ENCODE measurements around the gene MRPS31. TPM values are rescaled to one million over a fixed set of nuclear protein-coding genes. Genes with fewer than 3 reads are reported as not detected.

MRPS31 gene
- total and polyA plus RNA-seq, 2 donors (not counting 3 experiments of a cell fraction or from before 2014, with no cell fraction given) = 7.6 to 17.8 TPM

- ChIA-PET CTCF (no interaction called here), POLR2A (no interaction called here)
- H3K4me1 ChIP-seq (ENCODE audit: control insufficient read depth, extremely low read depth, insufficient read depth, low read length) = no peaks in the 10 kb centered on the region
- no peak for TF ChIP-seq GATA2 (IDR thresholded peaks at IDR 0.05; ENCODE audit: insufficient read depth, insufficient read length, low read depth, low read length)
- no peak for TF ChIP-seq MYC (IDR thresholded peaks at IDR 0.05; ENCODE audit: low read depth, low read length)
- no peak for TF ChIP-seq JUN (IDR thresholded peaks at IDR 0.05; ENCODE audit: borderline replicate concordance, insufficient read depth, insufficient read length, low read depth)
- TF ChIP-seq FOS (IDR thresholded peaks at IDR 0.05; ENCODE audit: borderline replicate concordance, insufficient read depth, low read length) = no peak
- no peak for TF ChIP-seq EZH2 (IDR thresholded peaks at IDR 0.05; ENCODE audit: borderline replicate concordance, low read depth, low read length, severe bottlenecking)
- no peak for TF ChIP-seq CTCF (IDR thresholded peaks at IDR 0.05; ENCODE audit: extremely low read depth in 1 of 2, insufficient read depth in 1 of 2, low read depth in 1 of 2, low read length in 2 of 2)
- no peak for TF ChIP-seq POLR2A (IDR thresholded peaks at IDR 0.05; ENCODE audit: low read depth, low read length)
- no peak for TF ChIP-seq POLR2AphosphoS5 (IDR thresholded peaks at IDR 0.05; ENCODE audit: insufficient read depth, low read depth, low read length)
- TF ChIP-seq, protein P1, sequence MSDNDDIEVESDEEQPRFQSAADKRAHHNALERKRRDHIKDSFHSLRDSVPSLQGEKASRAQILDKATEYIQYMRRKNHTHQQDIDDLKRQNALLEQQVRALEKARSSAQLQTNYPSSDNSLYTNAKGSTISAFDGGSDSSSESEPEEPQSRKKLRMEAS (IDR thresholded peaks at IDR 0.05; ENCODE audit: insufficient read depth, insufficient read length) = no peak
- no peak overlapping the region for H3K4me3 ChIP-seq (replicated peaks in 1 of 3; ENCODE audit: insufficient read depth in 1 of 3, low read depth in 1 of 3, low read length in 3 of 3)
- dilution Hi-C loops (cut with MboI; ENCODE audit: extremely low pct_ligation_motif_present, low sequenced_read_pairs) = no loop called here
- no peaks in the 10 kb centered on the region for H3K9me1 ChIP-seq (replicated peaks; ENCODE audit: control insufficient read depth, extremely low read depth, insufficient read depth, low read length)
- no peak for FAIRE-seq
- no TSS peak for BruUV-seq (replicated peaks)
- no peaks in the 10 kb centered on the region for H3K9me3 ChIP-seq (replicated peaks; ENCODE audit: control insufficient read depth, insufficient read depth, low read length)
- no peaks in the 10 kb centered on the region for H4K20me1 ChIP-seq (replicated peaks; ENCODE audit: control insufficient read depth, extremely low read depth, insufficient read depth, low read length)
- peaks cover 0 to 2% of the 10 kb centered on the region in 2 experiments for H3K36me3 ChIP-seq (ENCODE audit: control insufficient read depth in 2 of 2, extremely low read depth in 1 of 2, insufficient read depth in 2 of 2, low read length in 2 of 2)
- intact Hi-C loops (cut with micrococcal nuclease) = no loop called here
- no peak overlapping the region for H2AFZ ChIP-seq (ENCODE audit: low read depth, low read length)
- H3K79me2 ChIP-seq (ENCODE audit: control insufficient read depth, insufficient read depth, low read length) = no peaks in the 10 kb centered on the region
- H3K27ac ChIP-seq (ENCODE audit: insufficient read depth, low read depth, low read length) = no peak overlapping the region
- H3K9ac ChIP-seq (replicated peaks; ENCODE audit: extremely low read depth, insufficient read depth, low read length) = no peak overlapping the region
- no peaks in the 10 kb centered on the region for H3K27me3 ChIP-seq (ENCODE audit: control insufficient read depth in 2 of 2, insufficient read depth in 2 of 2, low read length in 2 of 2)
- no peak overlapping the region for H3K4me2 ChIP-seq (ENCODE audit: insufficient read depth, low read length)
- DNase-seq (ENCODE audit: low read depth, low spot score) = no peak
These were observed 12.2 kb downstream of the MRPS31 start for GRCh38 chr13:40758811-40759210.

All from endothelial cell of umbilical vein (primary cell).